GM12892 (cell line): ENCODE results near the gene LRRN1.

Experiments
- POLR2A ChIP-seq: IDR thresholded peaks from 2 replicates; pipeline ENCODE4 v1.6.1; 2011; ENCODE audit warnings: low read depth, low read length, control low read depth
- POLR2AphosphoS5 ChIP-seq: IDR thresholded peaks from 2 replicates; pipeline ENCODE4 v1.6.1; 2011; ENCODE audit warnings: low read depth, low read length, control low read depth

GRCh38 chr3:3806092-3806491, 6.9 kb downstream of the LRRN1 start:
- TF ChIP-seq POLR2A (no peak), POLR2AphosphoS5 (no peak)
